HCEC 1CT (cell line): ENCODE data around the gene TSPAN1.

ENCODE experiments used
- DNase-seq: peaks from one replicate; pipeline ENCODE4 v3.0.0-alpha.2; 2017

Gene TSPAN1

DNA sequence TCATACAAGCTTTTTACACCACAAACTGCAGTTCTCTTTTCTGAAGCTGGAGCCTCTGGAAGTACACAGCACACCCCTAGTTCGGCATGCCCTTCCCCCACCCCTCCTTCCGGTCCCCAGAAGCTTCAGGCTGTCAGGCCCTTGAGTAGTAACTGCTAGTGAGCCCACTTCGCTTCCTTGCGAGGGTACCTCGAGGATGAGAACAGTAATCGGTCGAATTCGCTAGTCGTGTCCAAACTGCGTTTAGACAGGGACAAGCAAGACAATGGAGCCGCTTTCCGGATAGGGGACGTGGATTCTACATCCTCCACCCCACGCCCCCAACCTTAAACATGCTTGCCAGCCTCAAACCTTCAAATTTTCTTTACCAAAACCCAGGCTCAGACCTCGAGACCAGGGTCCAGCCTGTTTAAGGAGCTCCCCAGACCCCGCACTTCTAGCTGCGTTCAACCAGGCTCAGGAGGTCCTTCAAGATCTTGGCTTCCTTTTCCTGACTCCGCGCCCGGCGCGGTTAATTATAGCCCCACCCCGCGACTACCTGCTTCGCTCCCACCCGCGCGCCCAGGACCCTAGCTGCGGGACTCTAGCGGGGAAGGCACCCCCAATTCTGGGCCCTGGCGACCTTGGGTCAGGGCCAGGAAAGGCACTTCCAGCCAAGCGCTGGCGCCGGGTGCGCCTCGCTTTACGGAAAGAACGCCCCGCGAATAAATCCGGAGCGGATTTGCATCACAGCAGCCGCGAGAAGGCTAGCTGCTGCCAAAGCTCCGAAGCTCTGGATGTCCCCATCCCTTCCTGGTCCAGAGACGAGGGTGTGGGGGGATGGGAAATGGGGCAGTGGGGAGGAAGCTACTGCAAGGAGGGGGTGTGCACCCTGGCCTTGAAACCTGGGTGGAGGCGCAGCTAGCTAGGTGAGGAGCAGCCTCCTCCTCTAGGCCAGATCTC is 8.1 kb upstream of the TSPAN1 start:
- DNase-seq: no peak

GRCh38 chr1:46168477-46168876 is 6.4 kb upstream of the TSPAN1 start:
- DNase-seq: no peak

DNA sequence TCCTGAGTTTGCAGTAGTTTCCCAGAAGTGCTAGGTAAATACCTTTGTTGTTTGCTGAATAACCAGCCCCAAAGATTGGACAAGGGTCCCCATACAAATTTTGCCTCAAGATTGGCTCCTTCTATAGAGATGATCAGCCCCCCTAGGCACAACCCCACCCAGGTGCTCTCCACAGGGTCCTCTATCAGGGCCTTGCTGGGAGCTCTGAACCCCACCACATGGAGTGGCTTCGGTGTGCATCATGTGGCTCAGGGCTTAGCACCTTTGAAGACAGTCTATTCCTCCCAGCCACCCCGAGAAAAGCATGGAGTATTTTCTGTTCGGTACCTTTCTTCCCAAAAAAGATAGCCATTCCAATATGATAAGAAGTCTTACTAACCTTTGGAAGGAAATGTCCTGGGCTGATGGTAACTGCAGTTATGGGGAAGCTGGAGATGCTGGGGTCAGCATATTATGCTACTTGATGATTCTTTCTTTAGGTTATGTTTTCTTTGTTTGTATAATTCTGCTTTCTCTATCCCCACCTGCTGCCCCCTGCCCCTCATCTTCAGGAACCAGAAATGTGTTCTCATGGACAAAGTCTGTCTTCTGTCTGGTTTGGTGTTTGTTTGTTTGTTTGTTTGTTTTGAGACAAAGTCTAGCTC is 5.0 kb upstream of the TSPAN1 start:
- DNase-seq: no peak

DNA sequence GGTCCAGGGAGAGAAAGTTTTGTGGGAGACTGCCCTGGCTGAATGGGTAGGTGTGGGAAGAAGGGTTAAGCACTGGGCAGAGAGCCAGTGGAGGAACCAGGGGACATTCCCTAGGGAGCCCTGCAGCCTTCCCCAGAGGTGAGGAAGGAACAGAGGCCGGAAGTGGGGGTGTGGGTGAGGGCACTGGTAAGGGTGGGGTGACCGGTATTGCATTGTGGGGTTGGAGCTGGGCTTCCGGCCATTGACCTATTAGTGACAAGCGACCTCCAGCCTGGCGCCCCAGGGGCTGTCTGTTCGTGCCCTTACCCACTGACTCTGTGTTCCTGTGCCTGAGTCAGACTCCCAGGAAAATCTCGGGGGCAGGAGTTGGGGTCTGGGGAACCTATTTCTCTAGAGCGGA is 3.5 kb upstream of the TSPAN1 start:
- no peak for DNase-seq

DNA sequence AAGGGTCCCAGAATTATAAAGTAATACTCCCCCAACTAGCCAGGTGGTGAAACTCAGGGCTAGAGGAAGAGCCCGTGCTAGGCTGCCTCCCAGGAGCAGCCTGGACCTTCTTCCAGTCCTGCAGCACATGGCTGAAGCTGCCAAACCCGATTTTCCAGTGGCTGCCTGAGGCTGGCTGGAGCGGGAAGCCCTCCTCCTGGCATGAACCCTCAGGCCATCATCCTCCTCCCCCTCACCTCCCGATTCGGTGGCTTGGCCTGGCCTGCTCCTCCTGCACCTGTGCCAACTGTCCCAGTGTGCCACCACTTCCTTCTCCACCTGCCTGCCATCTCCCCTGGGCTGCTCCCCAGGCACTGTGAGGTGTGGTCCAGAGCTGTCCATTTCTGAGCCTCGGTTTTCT is 3.0 kb upstream of the TSPAN1 start:
- DNase-seq: no peak

DNA sequence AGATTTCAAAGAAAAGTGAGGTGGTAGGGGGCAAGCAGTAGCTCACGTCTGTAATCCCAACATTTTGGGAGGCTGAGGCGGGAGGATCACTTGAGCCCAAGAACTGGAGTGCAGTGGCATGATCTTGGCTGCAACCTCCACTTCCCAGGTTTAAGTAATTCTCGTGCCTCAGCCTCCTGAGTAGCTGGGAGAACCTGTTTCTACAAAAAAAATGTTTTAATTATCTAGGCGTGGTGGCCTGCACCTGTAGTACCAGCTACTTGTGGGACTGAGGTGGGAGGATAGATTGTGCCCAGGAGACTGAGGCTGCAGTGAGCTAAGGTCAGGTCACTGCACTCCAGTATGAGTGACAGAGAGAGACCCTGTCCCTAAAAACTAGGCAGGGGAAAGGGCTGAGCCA is 2.6 kb upstream of the TSPAN1 start:
- DNase-seq: no peak

GRCh38 chr1:46173361-46173856 is 1.5 kb upstream of the TSPAN1 start:
- no peak for DNase-seq

DNA sequence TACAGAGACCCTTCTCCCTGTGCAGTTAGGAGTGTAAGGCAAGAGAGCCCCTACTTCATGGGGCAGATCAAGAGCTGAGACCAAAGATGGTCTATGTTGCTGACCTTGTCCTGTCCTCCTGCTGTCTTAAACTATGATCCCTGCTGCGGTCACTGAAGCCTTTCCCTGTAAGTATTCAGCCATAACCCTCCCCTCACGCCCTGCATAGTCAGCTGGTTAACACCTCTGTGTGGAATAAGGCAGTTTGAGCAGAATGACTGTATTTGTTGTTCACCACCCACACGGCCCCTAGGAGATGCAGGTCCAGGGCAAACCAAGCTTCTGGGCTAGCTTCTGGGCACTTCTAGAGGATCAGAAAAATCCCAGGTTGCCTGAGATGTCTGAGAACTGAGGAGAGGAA is 356 bp downstream of the TSPAN1 start:
- DNase-seq: no peak

DNA sequence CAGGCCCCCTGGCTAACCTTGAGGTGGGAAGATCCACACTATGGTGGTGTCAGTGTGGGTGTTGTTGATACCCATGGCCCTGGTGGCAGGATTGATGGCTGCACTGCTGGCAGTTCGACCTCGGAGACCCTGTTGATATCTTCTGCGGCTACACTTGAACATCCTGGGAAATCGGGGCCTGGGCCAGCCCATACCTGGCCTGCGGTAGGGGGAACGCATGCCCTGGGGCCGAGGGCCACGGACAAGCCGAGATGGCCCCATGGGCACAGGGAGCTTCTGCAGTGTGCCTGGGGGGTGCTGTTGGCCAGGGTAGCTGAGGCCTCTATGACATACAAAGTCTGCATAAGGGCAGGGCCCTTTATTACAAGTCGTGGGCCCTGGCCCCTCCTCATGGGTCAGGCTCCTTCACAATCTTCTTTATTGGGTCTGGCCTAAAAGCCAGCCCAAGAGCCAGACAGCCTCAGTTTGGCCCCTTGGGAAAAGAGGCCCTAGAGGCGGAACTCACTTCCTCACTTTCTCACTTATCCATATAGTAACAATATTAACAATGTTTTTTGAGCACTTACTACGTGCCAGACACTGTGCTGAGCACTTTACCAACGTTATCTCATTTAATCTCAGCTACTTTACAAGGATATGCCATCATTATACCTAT is 1.5 kb downstream of the TSPAN1 start, which contains the start of gene P3R3URF:
Gene P3R3URF, minus strand, starts transcription at position 278 of the 655 bp plus-strand sequence. Its CDS starts 17 bp downstream, at position 261.
- no peak for DNase-seq

GRCh38 chr1:46179138-46180081 is 4.5 kb downstream of the TSPAN1 start:
- peak; percentile 80 for DNase-seq

GRCh38 chr1:46180082-46180616 is 5.3 kb downstream of the TSPAN1 start:
- no peak for DNase-seq

DNA sequence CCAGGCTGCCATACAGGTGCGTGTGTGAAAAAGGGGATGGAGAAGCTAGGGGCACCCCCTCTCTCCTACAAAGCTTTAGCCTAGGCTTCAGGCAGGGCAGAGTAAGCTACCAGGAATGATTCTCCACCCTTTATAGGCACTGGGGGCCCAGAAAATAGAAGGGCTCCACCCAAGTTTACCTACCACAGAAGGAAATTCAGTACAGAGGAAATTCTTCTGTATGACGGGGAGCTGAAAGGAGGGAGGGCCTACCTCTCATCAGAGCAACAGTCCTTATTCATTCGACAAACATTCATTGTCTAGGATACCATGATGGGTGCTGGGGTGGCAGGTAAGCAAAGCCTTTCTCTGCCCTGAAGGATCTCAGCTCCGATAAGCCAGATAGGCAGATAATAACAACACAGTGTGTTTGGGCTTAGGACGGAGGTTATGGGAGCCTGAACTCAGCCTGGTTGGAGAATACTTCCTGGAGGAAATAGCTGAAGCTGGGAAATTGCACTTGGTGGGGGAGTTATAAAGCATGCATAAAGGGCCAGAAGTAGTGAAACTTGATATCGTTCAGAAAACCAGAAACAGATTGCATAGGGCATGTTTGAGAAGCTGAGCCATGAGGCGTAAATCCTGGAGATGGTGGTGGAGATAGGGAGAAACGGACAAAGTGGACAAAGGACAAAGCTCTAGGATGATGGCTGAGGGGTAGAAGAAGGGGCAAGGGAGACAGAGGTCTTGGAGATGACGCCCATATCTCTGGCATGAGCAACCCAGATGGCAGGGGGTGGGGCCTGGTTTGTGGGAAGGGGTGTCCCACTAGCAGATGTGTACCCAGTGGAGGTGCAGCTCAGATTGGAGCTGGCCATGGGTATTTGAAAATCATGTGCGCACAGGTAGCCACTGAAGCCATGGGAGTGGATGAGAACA is 6.7 kb downstream of the TSPAN1 start:
- DNase-seq: no peak

- peak; percentile 93 for DNase-seq
Measured at GRCh38 chr1:46183079-46183847, 8.4 kb downstream of the TSPAN1 start.

DNA sequence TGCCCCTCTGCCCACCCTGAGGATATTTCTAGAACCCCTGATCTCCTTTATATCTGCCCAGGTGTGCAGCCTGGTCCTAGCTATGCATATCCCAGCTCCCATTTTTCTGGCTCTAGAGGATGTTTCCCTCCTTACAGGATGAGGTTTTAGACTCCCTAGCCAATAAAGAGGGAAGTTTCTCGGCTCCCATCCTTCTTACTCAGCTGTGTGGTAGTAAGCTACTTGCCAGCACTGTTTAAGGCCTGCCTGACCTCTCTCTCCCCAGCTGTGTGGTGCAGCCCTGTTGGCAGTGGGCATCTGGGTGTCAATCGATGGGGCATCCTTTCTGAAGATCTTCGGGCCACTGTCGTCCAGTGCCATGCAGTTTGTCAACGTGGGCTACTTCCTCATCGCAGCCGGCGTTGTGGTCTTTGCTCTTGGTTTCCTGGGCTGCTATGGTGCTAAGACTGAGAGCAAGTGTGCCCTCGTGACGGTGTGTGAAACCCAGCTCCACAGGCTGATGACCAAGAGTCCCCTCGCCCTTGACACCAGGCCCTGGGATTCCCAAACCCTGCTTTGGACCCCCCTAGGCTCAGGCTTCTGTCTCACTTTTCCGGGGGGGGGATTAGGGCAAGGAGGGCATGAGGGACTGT is 9.2 kb downstream of the TSPAN1 start:
- DNase-seq: no peak

GRCh38 chr1:46184920-46185658 is 10.2 kb downstream of the TSPAN1 start:
- no peak for DNase-seq

DNA sequence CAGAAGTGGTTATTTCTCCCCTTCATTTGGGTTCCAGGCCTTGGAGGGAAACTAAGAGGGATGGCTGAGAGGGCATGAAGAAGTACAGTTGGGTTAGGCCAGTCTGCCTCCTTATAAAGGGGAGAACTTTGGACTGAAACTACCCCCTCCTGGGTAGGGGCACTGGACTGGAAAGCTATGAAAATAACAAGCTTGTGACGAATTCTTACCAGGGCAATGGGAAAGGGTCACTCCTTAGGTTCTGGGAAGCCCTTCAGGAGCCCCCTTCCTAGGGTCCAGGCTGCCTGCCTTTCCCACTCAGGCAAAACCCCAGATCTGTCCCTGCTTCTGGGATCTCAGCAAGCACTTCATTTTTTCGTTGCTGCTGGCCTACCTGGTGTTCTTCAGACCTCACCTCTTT is 11.2 kb downstream of the TSPAN1 start:
- DNase-seq: no peak

DNA sequence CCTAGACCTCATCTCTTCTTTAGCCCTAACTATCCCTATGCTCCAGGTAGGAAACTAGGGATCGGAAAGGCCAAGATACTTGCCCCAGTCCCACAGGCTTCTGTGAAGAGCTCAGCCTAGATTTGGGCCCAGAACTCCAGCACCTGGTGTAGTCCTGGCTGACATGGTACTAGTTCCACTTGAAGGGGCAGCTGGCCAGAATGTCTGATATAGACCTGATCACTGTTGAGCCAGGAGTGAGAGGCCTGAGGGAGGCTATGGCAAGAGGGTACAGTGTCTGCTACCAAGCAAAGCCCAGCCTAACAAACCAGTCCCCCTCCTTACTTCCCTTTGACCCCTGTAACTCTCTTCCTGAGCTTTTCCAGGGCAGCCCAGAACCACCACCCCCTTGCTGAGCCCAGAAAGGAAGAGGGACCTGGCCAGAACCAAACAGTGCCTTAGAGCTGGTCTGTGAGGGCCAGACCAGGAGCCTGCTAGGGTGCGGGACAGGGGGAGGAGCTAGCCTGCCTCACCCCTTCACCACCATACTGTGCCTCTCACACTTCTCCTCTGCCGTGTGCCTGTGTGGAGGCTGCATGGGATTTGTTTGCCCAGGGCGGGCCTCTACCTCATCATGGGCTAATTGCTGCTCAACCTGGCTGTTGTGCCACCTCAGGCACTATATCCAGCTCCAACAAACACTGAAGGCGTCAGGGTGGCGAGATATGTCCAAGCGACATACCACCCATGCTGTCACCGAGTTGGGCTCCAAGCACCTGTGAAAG is 12.4 kb downstream of the TSPAN1 start:
- DNase-seq: no peak
